Fibroblast of skin of right quadriceps (primary cell): Measurements from ENCODE around the gene KIAA1671.
"Not testable (repeated sequence)": the region's sequence is repeated elsewhere in the genome, so short reads cannot be mapped to it uniquely, and the experiment has no call there.

Experiments used
- DNase-seq: peaks from one replicate; pipeline ENCODE4 v3.0.0-alpha.2; 2013

Gene KIAA1671

DNA sequence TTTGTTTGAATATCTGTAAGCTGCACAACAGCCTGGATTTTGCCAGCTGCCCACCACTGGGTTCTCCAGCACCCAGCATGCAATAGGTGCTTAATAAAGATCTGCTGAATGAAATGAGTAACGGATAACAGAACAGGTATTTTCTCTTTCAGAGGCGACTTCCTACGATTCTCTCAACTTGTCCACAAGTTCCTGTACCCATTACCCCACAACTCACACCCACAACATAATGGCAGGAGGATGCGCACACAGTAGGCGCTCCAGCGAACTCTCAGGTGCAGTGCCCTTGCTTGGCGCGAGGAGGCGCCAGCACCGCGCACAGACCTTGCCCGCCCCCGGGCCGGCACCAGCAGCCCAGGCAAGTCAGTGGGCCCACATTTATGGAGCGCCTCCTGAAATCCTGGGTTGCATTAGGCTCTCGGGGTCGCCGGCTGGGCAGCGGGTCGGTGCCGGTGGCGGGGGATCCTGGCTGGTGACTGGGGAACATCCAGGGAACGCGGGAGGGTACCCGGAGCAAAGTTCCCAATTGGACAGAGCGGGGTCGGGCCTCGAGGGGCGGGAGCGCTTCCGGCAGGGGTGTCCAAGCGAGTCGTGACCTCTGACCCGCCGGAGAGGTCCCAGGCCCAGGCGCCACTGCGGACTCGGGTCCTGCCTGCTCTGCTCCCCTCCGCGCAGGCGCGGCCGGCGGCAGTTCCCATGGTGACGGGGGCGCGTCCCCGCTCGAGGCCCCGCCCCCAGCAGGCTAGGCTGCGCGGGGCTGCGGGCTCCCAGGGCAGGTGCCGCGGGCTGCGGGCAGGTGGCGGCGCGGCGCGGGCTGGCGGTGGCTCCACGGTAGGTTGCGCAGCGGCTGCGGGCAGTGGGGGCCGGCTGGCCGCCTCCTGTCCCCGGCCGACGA is at the start of gene KIAA1671:
KIAA1671 (plus strand) TSS at position 775 of the 895 bp plus-strand sequence. CDS start 75,284 bp downstream, outside the sequence.
- peak; percentile 35 for DNase-seq

DNA sequence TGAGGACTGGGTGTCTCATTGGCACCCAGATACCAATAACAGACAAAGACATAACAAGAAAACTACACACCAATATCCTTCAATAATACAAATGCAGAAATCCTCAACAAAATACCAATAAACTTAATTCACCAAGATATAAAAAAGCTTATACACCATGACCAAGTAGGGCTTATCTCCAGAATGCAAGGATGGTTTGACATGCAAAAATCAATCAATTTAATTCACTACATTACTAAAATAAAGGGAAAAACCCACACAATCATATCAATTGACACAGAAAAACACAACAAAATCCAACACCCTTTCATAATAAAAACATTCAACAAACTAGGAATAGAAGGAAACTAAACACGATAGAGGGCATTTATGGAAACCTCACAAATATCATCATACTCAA is 46.6 kb upstream of the KIAA1671 start:
- no peak for DNase-seq

DNA sequence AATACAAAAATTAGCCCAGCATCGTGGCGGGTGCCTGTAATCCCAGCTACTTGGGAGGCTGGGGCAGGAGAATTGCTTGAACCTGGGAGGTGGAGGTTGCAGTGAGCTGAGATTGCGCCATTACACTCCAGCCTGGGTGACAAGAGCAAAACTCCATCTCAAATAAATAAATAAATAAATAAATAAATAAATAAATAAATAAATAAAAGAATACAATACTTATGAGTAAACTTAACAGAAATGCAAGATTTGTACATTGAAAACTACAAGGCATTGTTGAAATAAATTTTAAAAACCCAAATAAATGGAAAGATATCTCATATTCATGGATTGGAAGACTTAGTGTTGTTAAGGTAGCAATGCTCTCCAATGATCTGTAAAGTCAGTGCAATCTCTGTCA is 45.4 kb upstream of the KIAA1671 start:
- not testable (repeated sequence) for DNase-seq

DNA sequence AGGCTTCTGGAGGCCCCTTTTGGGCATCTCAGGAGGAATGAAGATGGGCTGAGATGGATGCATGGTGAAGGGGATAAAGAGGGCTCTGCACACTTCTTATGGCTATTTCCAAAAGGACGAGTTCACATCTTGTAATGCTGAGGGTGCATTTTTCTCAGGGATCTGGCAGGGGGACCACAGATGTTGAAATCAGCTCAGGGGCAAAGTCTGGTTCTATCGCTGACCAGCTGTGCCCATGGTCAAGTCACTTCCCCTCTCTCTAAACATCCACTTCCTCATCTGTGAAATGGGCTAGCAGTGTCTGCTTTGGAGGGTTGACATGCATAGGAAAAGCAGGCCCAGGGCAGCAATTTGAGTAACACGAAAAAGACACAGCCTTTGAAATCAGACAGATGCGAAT is 32.5 kb upstream of the KIAA1671 start:
- DNase-seq = no peak

DNA sequence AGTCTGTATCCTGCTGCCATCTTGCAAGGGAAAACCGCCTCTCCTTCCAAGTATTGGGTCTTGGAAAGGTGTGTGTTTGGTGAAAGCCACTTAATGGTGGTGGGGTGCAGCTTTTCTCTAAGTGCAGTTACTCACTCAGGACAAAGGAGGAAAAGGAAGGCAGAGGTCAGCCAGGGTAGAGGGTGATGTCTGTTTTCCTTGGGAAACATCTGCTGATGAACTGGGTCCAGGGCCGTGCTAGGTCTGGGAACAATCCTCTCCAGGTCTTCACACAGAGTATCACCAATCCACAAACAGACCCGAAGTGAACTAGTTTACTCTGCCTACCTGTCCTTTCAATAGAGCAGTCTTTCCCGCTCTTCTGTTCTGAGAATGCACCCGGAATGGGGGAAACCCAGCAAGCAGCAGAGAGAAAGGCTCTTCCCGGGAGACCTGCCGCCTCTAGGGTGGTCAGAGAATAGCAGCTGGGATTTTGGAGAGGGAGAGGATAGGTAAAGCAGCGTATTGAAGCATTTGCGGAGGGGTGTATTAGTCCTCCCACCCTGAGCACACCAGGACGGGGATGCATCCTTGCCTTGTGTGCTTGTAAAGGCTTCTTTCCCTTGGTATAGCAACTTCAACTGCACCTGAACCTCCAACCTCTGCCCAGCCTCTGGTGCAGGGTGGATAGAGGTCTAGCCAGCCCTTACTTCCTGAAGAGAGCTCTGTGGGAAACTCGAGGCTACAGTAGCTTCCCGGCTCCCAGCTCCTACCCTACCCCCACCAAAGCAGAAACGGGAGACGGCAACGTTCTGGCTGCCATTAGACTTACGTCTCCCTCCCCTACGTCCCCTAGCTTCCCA is 26.7 kb upstream of the KIAA1671 start:
- DNase-seq = no peak

DNA sequence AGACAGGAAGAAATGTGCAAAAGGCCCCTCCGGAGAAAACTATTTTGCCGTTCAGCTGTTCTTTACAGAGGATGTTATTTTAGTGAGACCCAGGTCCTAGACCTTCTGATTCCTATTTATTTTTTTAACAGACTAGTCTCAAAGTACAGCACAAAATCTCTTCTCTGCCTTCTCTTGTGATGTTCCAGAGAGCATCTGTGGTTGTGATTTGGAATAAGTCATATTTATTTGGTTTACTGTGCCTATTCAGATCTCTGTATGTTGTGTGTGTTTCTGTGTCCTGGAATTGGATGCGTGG is 26.1 kb upstream of the KIAA1671 start:
- DNase-seq = no peak

DNA sequence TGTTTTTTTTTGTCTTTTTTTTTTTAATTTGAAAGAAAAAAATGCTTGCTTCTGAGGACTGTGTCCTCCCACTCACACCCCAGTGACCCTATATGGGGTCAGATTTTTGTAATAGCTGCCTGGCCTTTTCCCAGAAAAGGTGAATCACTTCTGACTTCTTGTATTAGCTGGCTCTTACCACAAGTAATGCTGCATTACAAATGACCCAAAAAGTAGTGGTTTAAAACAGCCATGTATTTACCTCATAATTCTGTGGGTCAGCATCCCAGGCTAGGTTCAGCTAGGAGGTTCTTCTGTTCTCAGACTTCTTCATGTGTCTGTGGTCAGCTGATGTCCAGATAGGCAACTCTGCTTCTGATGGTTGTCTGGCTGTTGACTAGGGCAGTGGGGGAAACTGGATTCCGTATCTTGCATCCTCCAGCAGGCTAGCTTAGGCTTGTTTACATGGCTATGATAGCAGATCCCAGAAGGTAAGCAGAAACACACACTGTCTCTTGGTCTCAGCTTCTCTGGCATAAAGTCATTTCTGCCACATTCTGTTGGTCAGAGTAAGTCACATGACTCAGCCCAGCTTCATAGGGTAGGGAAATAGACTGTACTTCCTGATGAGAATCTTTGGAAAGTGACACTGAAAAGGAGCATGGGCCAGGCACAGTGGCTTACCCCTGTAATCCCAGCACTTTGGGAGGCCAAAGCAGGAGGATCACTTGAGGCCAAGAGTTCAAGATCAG is 25.5 kb upstream of the KIAA1671 start:
- DNase-seq = no peak

DNA sequence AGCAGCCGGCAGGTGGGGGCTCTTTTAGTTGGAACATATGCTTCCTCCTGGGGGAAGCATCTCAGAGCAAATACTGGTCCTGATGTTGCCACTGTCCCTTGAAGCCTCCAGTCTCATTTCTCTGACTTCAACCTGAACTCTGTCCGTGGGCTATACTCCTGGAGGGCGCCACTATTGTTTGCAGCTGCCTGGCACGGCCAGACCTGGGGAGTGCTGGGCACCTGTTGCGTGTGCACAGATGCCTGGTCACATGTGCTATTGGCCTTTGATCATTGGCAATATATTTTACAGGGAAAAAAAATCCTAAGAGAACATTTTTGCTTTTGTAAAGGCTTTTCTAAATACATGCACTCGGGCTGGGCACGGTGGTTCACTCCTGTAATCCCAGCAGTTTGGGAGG is 24.2 kb upstream of the KIAA1671 start:
- no peak for DNase-seq

DNA sequence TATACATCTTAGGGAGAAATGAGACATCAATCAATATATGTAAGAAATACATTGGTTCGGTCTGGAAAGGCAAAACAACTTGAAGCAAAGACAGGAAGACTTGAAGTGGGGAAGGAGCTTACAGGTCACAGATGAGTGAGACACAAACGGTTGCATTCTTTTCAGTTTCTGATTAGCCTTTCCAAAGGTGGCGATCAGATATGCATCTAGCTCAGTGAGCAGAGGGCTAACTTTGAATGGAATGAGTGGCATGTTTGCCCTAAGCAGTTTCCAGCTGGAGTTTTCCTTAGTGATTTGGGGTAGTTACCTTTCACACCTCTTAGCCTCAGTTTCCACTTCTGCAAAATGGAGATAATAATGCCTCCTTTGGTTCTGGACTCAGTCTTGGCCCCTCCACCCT is 21.8 kb upstream of the KIAA1671 start:
- DNase-seq = no peak

DNA sequence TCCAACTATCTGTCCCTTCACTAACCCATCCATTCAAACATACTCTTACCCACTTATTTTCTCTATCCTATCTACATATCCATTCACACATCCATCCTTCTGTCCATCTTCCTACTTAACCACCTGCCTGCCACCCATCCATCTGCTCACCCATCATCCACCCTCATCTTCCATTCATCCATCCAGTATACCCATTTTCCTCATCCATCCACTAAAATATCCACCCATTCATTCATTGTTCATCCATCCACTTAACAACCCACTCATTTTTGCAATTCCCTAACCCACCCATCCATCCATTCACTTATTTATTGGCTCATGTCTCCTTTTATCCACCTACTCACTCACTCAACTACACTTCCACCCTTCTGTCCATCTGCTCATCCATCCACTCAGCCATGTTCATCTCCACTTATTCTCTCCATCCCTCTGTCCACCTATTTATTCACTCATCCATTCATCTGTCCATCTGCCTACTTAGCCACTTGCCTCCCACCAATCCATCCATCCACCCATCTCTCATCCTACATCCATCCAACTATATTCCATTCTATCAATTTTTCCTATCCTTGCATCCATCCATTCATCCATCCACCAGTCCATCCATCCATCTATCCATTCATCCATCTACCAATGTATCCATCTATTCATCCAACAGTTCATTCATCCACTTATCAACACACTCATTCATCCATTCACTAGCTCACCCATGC is 16.6 kb upstream of the KIAA1671 start:
- no peak for DNase-seq

DNA sequence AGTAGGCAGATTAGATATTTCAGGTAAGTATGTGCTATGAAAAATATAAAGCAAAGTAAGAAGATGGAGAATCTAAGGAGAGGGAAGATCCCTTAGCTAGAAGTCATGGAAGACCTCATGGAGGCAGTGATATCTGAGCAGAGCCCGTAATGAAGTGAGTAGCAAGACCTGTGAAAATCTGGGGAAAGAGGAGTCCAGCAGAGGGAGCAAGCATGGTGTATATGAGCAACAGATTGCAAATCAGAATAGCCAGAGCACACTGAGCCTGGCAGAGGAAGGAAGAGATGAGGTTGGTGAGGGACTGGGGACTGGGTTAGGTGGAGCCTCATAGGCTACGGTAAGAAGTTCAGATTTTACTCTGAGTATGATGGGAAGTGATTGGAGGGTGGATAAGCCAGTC is 15.4 kb upstream of the KIAA1671 start:
- no peak for DNase-seq

DNA sequence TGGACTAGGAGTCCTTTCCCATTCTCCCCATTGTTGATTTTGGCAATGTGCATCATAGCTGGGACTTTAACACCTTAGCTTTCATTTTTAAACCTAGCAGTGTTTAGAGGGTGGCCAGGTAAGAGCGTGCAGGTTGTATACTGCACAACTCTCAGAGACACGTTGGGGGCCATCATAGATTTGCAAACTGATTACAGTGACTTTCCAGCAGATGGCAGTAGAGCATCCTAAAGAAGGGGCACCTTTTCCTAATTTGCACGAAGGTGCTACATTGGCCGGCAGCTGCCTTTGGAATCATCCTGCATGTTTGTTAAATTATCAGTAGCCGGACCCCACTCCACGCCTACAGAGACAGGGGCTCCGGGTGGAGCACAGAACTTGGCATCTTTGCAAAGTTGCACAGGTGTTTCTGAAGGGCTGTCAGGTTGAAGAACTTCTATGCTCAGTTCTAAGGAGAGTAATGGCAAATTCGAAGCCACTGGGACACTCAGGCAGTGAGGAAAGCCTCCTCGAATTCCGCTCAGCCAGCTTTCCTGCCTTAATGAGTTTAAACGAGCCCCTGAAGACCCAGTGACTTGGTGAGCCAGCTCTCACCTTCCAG is 13.7 kb upstream of the KIAA1671 start:
- peak; percentile 26 for DNase-seq

DNA sequence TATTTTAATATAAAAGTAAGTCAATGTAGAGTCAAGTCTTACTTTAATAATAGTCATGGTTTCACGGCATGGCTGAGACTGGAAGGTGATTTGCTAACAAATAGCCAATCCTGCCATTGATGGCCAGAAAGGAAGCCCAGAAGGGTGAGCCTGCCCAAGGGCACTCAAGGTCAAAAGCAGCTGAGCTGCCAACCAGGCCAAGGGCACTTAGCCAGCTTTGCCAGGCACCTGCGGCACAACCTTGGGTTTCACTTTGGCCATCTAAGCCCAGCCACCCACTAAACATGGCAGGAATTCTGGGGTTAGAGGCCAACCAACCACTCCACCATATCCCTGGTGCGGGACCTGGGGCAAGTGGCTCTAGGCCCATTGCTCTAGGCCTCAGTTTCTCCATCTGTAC is 10.2 kb upstream of the KIAA1671 start:
- DNase-seq = no peak

DNA sequence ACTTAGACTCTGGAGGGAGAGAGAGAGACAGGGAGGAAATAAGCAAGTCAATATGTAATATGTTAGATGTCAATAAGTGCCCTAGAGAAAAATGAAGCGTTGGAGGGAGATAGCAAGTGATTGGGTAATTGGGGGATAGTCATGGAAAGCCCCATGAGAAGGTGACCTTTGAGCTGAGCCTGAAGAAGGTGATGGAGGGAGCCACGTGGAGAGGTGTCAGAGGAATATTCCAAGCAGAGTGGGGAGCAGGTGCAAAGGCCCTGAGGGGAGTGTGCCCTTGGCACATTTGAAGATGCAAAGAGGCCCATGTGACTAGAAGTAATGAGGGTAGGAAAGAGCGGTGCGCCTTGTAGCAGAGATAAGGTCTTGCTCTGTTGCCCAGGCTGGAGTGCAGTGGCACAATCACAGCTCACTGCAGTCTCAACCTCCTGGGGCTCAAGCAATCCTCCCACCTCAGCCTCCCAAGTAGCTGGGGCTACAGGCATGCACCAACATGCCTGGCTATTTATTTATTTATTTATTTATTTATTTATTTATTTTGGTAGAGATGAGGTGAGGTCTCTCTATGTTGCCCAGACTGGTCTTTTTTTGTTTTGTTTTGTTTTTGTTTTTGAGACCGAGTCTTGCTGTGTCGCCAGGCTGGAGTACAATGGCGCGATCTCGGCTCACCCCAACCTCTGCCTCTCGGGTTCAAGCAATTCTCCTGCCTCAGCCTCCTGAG is 8.1 kb upstream of the KIAA1671 start:
- no peak for DNase-seq

DNA sequence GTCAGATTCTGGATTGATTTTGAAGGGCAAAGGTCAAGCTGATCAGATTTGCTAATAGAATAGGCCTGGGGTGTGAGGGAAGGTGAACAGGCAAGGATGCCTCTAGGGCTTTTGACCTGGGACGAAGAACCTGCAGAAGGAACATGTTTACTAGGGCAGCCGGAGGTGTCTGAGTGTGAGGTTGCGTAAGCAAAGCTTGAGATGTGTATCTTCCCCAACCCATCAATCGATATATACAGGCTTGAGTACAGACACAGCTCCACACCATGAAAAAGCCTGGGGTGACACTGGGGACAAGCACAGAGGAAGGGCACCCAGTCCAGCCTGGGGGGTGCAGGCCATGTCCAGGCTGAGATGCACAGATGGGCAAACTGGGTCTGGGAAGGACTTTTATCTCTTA is 7.1 kb upstream of the KIAA1671 start:
- DNase-seq = no peak

DNA sequence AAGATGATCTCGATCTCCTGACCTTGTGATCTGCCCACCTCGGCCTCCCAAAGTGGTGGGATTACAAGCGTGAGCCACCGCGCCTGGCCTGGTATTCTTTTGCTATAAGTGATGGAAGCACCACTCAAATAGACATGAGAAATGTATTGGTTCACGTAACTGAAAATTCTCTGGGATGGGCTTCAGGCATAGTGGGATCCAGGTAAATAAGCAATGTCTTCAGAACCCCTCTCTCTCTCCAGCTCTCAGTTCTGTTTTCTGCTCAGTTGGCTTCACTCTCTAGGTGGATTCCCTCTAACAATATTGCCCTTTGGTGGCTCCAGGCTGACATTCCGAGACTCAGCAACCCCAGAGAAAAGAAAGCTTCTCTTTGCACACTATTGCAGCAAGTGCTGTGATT is 5.1 kb upstream of the KIAA1671 start:
- DNase-seq = no peak

DNA sequence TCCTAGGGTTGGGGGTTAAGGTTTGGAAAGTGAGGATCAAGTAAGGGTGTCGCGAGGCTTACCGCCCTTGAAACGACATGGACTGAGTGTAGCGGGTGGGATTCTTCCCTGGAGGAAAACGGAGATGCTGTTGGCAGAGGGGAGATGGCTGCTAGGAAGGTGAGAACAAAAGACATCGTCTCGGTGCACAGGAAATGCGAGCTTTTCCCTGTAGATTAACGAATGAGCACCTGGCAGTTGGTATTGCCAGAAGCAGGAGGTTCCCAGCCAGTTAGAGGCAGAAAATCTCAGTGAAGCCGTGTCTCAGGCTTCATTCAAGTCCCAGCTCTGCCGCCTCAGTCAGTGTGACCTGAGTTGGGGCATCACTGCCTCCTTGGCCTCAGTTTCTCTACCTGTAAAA is 4.6 kb upstream of the KIAA1671 start:
- no peak for DNase-seq

DNA sequence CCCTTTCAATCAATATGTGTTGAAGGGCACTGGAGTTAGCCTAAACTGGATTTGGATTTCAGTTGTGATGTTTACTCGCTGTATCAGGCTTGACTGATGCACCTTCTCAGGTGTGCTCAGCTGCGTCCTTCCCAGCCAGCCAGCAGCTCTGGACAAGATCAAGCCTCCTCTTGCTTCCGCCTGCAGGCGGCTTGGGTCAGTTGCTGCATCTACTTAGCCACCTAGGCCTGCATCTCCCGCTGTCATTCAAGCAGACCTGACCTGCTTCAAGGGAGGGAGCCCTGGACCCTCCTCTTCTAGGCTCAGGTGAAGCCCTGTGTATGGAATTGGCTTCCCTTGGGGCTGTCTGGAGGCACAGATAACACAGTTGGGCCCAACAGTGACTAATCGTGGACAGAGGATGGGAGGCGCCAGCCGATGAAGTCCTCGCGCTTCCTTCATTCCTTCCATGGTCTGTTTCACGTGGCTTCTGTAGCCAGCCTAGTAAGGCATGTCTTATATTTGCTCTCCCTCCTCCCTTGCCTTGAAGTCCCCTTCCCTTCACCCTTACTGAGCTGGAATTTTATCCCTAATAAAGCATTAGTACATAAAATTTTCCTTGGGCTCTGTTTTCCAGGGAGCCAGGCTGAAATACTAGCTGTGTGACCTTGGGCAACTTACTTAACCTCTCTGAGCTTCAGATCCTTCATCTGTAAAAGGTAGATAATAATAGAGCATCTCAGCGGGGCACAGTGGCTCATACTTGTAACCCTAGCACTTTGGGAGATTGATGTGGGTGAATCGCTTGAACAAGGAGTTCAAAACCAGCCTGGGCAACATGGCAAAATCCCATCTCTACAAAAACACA is 3.9 kb upstream of the KIAA1671 start:
- DNase-seq = no peak

DNA sequence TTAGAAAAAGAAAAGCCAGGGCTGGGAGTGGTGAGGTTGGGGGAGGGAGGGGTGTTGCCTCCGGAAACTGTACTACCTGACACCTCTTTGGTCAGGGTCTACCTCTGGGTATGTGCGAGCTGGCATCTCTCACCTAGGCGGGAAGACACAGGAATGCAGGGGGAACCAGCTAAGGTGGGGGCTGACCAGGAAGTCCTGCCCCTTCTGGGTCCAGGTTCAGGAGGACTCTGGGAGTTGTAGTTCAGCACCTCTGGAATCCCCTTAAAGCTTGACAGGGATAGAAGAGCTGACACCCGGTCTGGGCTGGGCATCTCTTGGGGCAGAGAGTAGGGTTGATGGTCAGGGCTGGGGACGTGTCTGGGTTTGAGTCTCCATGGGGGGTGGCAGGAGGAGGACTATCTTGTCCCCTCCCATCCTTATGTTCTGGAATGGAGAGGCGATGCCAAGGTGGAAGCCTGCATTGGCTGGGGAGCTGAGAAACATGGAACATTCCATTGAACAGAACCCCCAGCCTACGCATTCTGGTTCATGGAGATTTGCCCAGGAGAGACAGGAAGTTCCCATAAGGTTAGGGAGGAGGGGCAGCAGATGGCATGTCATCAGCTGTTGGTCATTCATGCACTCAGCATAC is 2.1 kb upstream of the KIAA1671 start:
- DNase-seq = peak; percentile 24

DNA sequence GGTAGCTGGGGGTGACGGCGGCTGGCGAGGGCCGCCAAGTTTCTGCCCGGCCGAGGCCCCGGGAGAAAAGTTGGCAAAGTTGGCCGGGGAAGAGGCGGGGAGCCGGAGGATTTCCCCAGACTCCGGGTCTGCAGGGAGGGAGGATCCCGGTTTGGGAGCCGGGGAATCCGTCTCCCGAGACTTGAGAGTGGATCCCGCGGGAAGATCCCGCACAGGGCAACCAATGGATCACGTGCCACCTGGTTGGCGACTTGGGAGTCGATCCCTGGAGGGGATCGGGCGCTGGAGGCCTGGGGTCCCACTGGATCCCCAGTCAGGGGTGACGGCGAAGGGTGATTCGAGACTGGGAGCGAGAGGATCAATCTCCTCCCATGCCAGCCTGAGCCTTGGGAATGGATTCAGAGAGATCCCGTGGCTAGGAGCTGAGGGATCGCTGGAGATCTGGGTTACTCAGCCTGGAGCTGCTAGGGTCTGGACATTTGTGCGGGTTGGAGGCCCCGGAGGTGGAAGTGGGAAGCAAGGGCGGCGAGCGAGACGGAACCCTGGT is 394 bp downstream of the KIAA1671 start:
- DNase-seq = no peak
